ENCODE measurements around the gene TMEM38B. TPM values are rescaled to one million over a fixed set of nuclear protein-coding genes. Genes with fewer than 3 reads are reported as not detected.

TMEM38B gene
- polyA plus RNA-seq, 1 experiment, result 7.5 TPM

- no peaks in the 10 kb centered on the region; the same call in 1 of the 2 replicates for H3K9me3 ChIP-seq (ENCODE audit: control insufficient read depth, insufficient read depth, low read length)
- H3K4me3 ChIP-seq (ENCODE audit: low read depth, low read length), result no peak overlapping the region
- no peak for TF ChIP-seq CTCF (IDR thresholded peaks at IDR 0.05; ENCODE audit: low read depth, low read length)
- no peaks in the 10 kb centered on the region for H3K27me3 ChIP-seq (ENCODE audit: control insufficient read depth, insufficient read depth, low read length)
- CTCF ChIA-PET, result interaction anchor here (1.0 kb wide), 1 partner anchor 25 kb away, joined by 3 read pairs; no protein-coding TSS in a partner anchor
- POLR2A ChIA-PET, result no interaction called here
- no peak for DNase-seq (ENCODE audit: low read depth, low spot score)
- H3K27ac ChIP-seq (ENCODE audit: low read depth, low read length), result no peak overlapping the region
Measured at GRCh38 chr9:105816981-105817380, 122.6 kb downstream of the TMEM38B start.

- peaks cover 3% of the 10 kb centered on the region for H3K9me3 ChIP-seq (ENCODE audit: control insufficient read depth, insufficient read depth, low read length)
- no peaks in the 10 kb centered on the region for H3K27me3 ChIP-seq (ENCODE audit: control insufficient read depth, insufficient read depth, low read length)
- H3K4me3 ChIP-seq (ENCODE audit: low read depth, low read length), result no peak overlapping the region
- POLR2A ChIA-PET, result no interaction called here
- no peak for TF ChIP-seq CTCF (IDR thresholded peaks at IDR 0.05; ENCODE audit: low read depth, low read length)
- no peak for DNase-seq (ENCODE audit: low read depth, low spot score)
- H3K27ac ChIP-seq (ENCODE audit: low read depth, low read length), result no peak overlapping the region
- CTCF ChIA-PET, result no interaction called here
Measured at GRCh38 chr9:105818903-105819302, 124.6 kb downstream of the TMEM38B start.

- no peaks in the 10 kb centered on the region for H3K27me3 ChIP-seq (ENCODE audit: control insufficient read depth, insufficient read depth, low read length)
- peaks cover 3% of the 10 kb centered on the region; the same call in 1 of the 2 replicates for H3K9me3 ChIP-seq (ENCODE audit: control insufficient read depth, insufficient read depth, low read length)
- no peak for TF ChIP-seq CTCF (IDR thresholded peaks at IDR 0.05; ENCODE audit: low read depth, low read length)
- no peak overlapping the region for H3K4me3 ChIP-seq (ENCODE audit: low read depth, low read length)
- H3K27ac ChIP-seq (ENCODE audit: low read depth, low read length), result no peak overlapping the region
- CTCF ChIA-PET, result no interaction called here
- POLR2A ChIA-PET, result no interaction called here
- no peak for DNase-seq (ENCODE audit: low read depth, low spot score)
Measured at GRCh38 chr9:105822814-105823213, 128.5 kb downstream of the TMEM38B start.

Other genes starting within 250 kb of the TMEM38B start
- gene FSD1L, start 246.5 kb upstream of the TMEM38B start, polyA plus RNA-seq (2011; rRNA removed), result 5.6 and 7.4 TPM in 2 replicates
- gene FKTN, start 136.4 kb upstream of the TMEM38B start, polyA plus RNA-seq (2011; rRNA removed), result 17.7 and 24.0 TPM in 2 replicates
- not detected in 2 replicates for gene TAL2, start 32.1 kb upstream of the TMEM38B start, polyA plus RNA-seq (2011; rRNA removed)

Measured in AG04450 (cell line).